HepG2 (cell line): ENCODE measurements around the gene GBGT1. TPM values are rescaled to one million over a fixed set of nuclear protein-coding genes. Genes with fewer than 3 reads are reported as not detected.

ENCODE experiments used
- ATAC-seq: fragments of 200-7000 bp; cut with Tn5 transposase; 3 replicates; pipeline ENCODE4 v1.9.1; 2020; ENCODE audit warnings: mild to moderate bottlenecking, moderate library complexity
- BruUV-seq: library from RNA; stranded (reverse); fragments of 400-500 nt; replicated peaks from 2 replicates; lab custom pipeline; 2021; lab: Mats Ljungman, UMichigan
- CTCF ChIA-PET: fragments of 300-600 bp; formaldehyde crosslinking; extraction: SDS; loops from one replicate; lab custom pipeline; 2021; ENCODE audit warnings: low total read pairs, inconsistent platforms, low intra/inter-chr PET ratio; lab: Yijun Ruan, JAX
- POLR2A ChIA-PET: fragments of 350-600 bp; sonication (Branson Sonifier 250); formaldehyde crosslinking; loops from one replicate; lab custom pipeline; 2020; ENCODE audit warnings: antibody characterized with exemption, inconsistent platforms; lab: Yijun Ruan, JAX
- DNase-seq: peaks from one replicate; pipeline ENCODE4 v3.0.0-alpha.2; 2015; ENCODE audit warnings: low spot score
- FAIRE-seq: peaks from 3 replicates; lab custom pipeline; 2011; peaks lifted over from hg19 to GRCh38; lab: Jason Lieb, UNC
- H2AFZ ChIP-seq: one replicate; pipeline ENCODE4 v1.6.1; 2011; ENCODE audit warnings: low read length, inconsistent platforms
- H3K27ac ChIP-seq: fragments of 300-600 bp; 3 replicates; pipeline ENCODE4 v1.8.0; 2011; ENCODE audit warnings: mixed run types, mild to moderate bottlenecking, mixed read lengths, low read length, inconsistent platforms; ENCODE audit not compliant: insufficient read depth; ENCODE audit errors: extremely low read length
- H3K27me3 ChIP-seq, 2 experiments: fragments of 200-600 bp in 1 of 2; 2 replicates in 1 of 2; 3 replicates in 1 of 2; pipeline versions ENCODE4 v1.6.0 to v1.8.0; 2011; ENCODE audit warnings: low read length in 2 of 2, mild to moderate bottlenecking in 2 of 2, moderate library complexity in 2 of 2, inconsistent platforms in 1 of 2; ENCODE audit not compliant: insufficient read depth in 2 of 2, control insufficient read depth in 1 of 2
- H3K36me3 ChIP-seq, 2 experiments: fragments of 200-600 bp in 1 of 2; replicated peaks in 1 of 2; 2 replicates in 1 of 2; 3 replicates in 1 of 2; pipeline versions ENCODE4 v1.5.1 to v1.8.0; 2011; ENCODE audit warnings: low read length in 2 of 2, inconsistent platforms in 1 of 2; ENCODE audit not compliant: insufficient read depth in 2 of 2, control insufficient read depth in 1 of 2
- H3K4me1 ChIP-seq: 2 replicates; pipeline ENCODE4 v1.5.1; 2012; ENCODE audit warnings: low read length, inconsistent platforms; ENCODE audit not compliant: insufficient read depth
- H3K4me2 ChIP-seq: 2 replicates; pipeline ENCODE4 v1.6.0; 2011; ENCODE audit warnings: low read depth, low read length, inconsistent platforms
- H3K4me3 ChIP-seq, 3 experiments: fragments of 200-600 bp in 1 of 3; sonication (generic), shearing (Covaris generic) in 1 of 3; replicated peaks in 1 of 3; 2 replicates each; pipeline ENCODE4 v1.5.1; 2011 to 2016; ENCODE audit warnings: low read length in 3 of 3, inconsistent platforms in 2 of 3, low read depth in 2 of 3, mild to moderate bottlenecking in 2 of 3, control low read depth in 1 of 3, mixed read lengths in 1 of 3; ENCODE audit not compliant: insufficient read depth in 1 of 3
- H3K79me2 ChIP-seq: one replicate; pipeline ENCODE4 v1.6.1; 2011; ENCODE audit warnings: low read length, inconsistent platforms; ENCODE audit not compliant: insufficient read depth
- H3K9ac ChIP-seq: 2 replicates; pipeline ENCODE4 v1.6.0; 2011; ENCODE audit warnings: mild to moderate bottlenecking, low read depth, low read length, inconsistent platforms; ENCODE audit not compliant: insufficient read depth
- H3K9me3 ChIP-seq: 2 replicates; pipeline ENCODE4 v1.5.1; 2012; ENCODE audit warnings: mild to moderate bottlenecking, low read length
- H4K20me1 ChIP-seq: 2 replicates; pipeline ENCODE4 v1.6.0; 2011; ENCODE audit warnings: inconsistent platforms, mild to moderate bottlenecking, low read length, moderate library complexity; ENCODE audit not compliant: insufficient read depth
- HDAC2 ChIP-seq: sonication (generic); formaldehyde crosslinking; IDR thresholded peaks from 2 replicates; pipeline ENCODE4 v1.4.0; 2020; ENCODE audit warnings: missing genetic modification reagents
- HOXA9 ChIP-seq: sonication (generic); formaldehyde crosslinking; IDR thresholded peaks from 2 replicates; pipeline ENCODE4 v1.8.1; 2022; ENCODE audit warnings: missing genetic modification reagents, mild to moderate bottlenecking, moderate library complexity, borderline replicate concordance
- IRX3 ChIP-seq: sonication (generic); formaldehyde crosslinking; IDR thresholded peaks from 2 replicates; pipeline ENCODE4 v1.8.1; 2023; ENCODE audit warnings: mild to moderate bottlenecking, low read depth, missing genetic modification reagents, borderline replicate concordance
- KDM6A ChIP-seq: IDR thresholded peaks from 2 replicates; pipeline ENCODE4 v1.6.1; 2016; ENCODE audit warnings: low read depth
- POLR2G ChIP-seq: fragments of 200-400 bp; formaldehyde crosslinking; IDR thresholded peaks from 2 replicates; pipeline ENCODE4 v1.6.1; 2018; ENCODE audit warnings: mild to moderate bottlenecking, low read depth, low read length, moderate library complexity
- PPARG ChIP-seq: conservative IDR thresholded peaks from 2 replicates; pipeline ENCODE4 v1.6.1; 2016; ENCODE audit warnings: missing biosample characterization, missing genetic modification reagents
- RFX1 ChIP-seq: fragments of 450-650 bp; IDR thresholded peaks from 2 replicates; pipeline ENCODE4 v1.6.1; 2017
- SP4 ChIP-seq: sonication (generic); formaldehyde crosslinking; IDR thresholded peaks from 2 replicates; pipeline ENCODE4 v1.8.1; 2023; ENCODE audit warnings: mild to moderate bottlenecking, missing genetic modification reagents
- ZC3H4 ChIP-seq: sonication (generic); formaldehyde crosslinking; IDR thresholded peaks from 2 replicates; pipeline ENCODE4 v1.4.0; 2020; ENCODE audit warnings: missing genetic modification reagents, borderline replicate concordance
- ZNF10 ChIP-seq: sonication (generic); formaldehyde crosslinking; IDR thresholded peaks from 2 replicates; pipeline ENCODE4 v1.4.0; 2020; ENCODE audit warnings: mild to moderate bottlenecking, low read depth, missing genetic modification reagents, borderline replicate concordance
- ZNF101 ChIP-seq: sonication (generic); formaldehyde crosslinking; IDR thresholded peaks from 2 replicates; pipeline ENCODE4 v1.4.0; 2020; ENCODE audit warnings: mild to moderate bottlenecking, low read depth, missing genetic modification reagents, borderline replicate concordance
- ZNF446 ChIP-seq: sonication (generic); formaldehyde crosslinking; IDR thresholded peaks from 2 replicates; pipeline ENCODE4 v1.5.0; 2020; ENCODE audit warnings: mild to moderate bottlenecking, missing genetic modification reagents
- ZNF557 ChIP-seq: sonication (generic); formaldehyde crosslinking; IDR thresholded peaks from 2 replicates; pipeline ENCODE4 v1.4.0; 2020; ENCODE audit warnings: missing genetic modification reagents
- ZNF564 ChIP-seq: sonication (generic); formaldehyde crosslinking; IDR thresholded peaks from 2 replicates; pipeline ENCODE4 v1.8.1; 2023; ENCODE audit warnings: mild to moderate bottlenecking, missing genetic modification reagents
- ZNF614 ChIP-seq: IDR thresholded peaks from 2 replicates; pipeline ENCODE4 v1.6.1; 2018; ENCODE audit warnings: missing biosample characterization, missing genetic modification reagents, inconsistent platforms, borderline replicate concordance
- ZNF75D ChIP-seq: sonication (generic); formaldehyde crosslinking; IDR thresholded peaks from 2 replicates; pipeline ENCODE4 v1.8.1; 2023; ENCODE audit warnings: missing genetic modification reagents, mild to moderate bottlenecking, borderline replicate concordance
- ZNF776 ChIP-seq: sonication (generic); formaldehyde crosslinking; IDR thresholded peaks from 2 replicates; pipeline ENCODE4 v1.4.0; 2020; ENCODE audit warnings: mild to moderate bottlenecking, missing genetic modification reagents
- WGBS: methylation state at CpG from one replicate; pipeline ENCODE4 v1.1.6; 2017; ENCODE audit warnings: low lambda C conversion rate; 5-methylcytosine and 5-hydroxymethylcytosine counted together
- in situ Hi-C: cut with HindIII; loops from 2 replicates; pipeline ENCODE4 v1.10.0; 2017; ENCODE audit warnings: low pct_unique_long_range_greater_than_20kb; ENCODE audit not compliant: extremely low pct_ligation_motif_present
- intact Hi-C: fragments of 100-400 bp; cut with micrococcal nuclease; formaldehyde crosslinking; loops from one replicate; pipeline ENCODE4 v1.10.0; 2022; ENCODE audit not compliant: unreplicated experiment
- polyA plus RNA-seq, 8 experiments: library from polyadenylated mRNA; depleted of rRNA in 3 of 8; stranded (reverse) in 7 of 8; unstranded in 1 of 8; fragments of >200 nt; fragmentation: Illumina TruSeq in 4 of 8; extraction: Trizol in 4 of 8; gene quantifications; 2 replicates each; pipeline versions ENCODE4 v1.2.1 to v1.2.3, GENCODE V29; 2011 to 2016; ENCODE audit warnings: low read depth in 4 of 8, missing spikeins in 1 of 8, mixed read lengths in 1 of 8; ENCODE audit not compliant: insufficient read depth in 1 of 8
- total RNA-seq, 5 experiments: library from RNA; depleted of rRNA; stranded (reverse); fragments of >200 nt; fragmentation: Illumina TruSeq; extraction: Trizol; gene quantifications; 2 replicates each; pipeline ENCODE4 v1.2.3, GENCODE V29; 2016; ENCODE audit warnings: low read depth in 1 of 5
- TF ChIP-seq, protein P1 (sequence below), 2 experiments: IDR thresholded peaks; 2 replicates each; pipeline ENCODE4 v1.6.1; 2011 to 2012; ENCODE audit warnings: low read length in 2 of 2, borderline replicate concordance in 1 of 2, low read depth in 1 of 2, mild to moderate bottlenecking in 1 of 2, moderate library complexity in 1 of 2
- TF ChIP-seq, protein P2 (sequence below): sonication (generic); formaldehyde crosslinking; IDR thresholded peaks from 2 replicates; pipeline ENCODE4 v1.4.0; 2020; ENCODE audit warnings: missing genetic modification reagents

The GBGT1 gene
- total and polyA plus RNA-seq, 2 of the 13 experiments (the other 11 are each of a cell fraction or from before 2014, with no cell fraction given): not detected

- TF ChIP-seq, protein P1, sequence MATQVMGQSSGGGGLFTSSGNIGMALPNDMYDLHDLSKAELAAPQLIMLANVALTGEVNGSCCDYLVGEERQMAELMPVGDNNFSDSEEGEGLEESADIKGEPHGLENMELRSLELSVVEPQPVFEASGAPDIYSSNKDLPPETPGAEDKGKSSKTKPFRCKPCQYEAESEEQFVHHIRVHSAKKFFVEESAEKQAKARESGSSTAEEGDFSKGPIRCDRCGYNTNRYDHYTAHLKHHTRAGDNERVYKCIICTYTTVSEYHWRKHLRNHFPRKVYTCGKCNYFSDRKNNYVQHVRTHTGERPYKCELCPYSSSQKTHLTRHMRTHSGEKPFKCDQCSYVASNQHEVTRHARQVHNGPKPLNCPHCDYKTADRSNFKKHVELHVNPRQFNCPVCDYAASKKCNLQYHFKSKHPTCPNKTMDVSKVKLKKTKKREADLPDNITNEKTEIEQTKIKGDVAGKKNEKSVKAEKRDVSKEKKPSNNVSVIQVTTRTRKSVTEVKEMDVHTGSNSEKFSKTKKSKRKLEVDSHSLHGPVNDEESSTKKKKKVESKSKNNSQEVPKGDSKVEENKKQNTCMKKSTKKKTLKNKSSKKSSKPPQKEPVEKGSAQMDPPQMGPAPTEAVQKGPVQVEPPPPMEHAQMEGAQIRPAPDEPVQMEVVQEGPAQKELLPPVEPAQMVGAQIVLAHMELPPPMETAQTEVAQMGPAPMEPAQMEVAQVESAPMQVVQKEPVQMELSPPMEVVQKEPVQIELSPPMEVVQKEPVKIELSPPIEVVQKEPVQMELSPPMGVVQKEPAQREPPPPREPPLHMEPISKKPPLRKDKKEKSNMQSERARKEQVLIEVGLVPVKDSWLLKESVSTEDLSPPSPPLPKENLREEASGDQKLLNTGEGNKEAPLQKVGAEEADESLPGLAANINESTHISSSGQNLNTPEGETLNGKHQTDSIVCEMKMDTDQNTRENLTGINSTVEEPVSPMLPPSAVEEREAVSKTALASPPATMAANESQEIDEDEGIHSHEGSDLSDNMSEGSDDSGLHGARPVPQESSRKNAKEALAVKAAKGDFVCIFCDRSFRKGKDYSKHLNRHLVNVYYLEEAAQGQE (IDR thresholded peaks at IDR 0.05; ENCODE audit: borderline replicate concordance in 1 of 2, low read depth in 1 of 2, low read length in 2 of 2): no peak
- TF ChIP-seq ZNF10 (CRISPR knock-in tag): no peak
- no peak for TF ChIP-seq ZNF564 (CRISPR knock-in tag)
- no peak for TF ChIP-seq IRX3 (CRISPR knock-in tag)
- TF ChIP-seq SP4 (CRISPR knock-in tag): no peak
- TF ChIP-seq ZNF614 (CRISPR knock-in tag): no peak
Observed at GRCh38 chr9:133130685-133131244, 32.9 kb downstream of the GBGT1 start (continued).

- Histone ChIP-seq H3K36me3 (no peaks in the 10 kb centered on the region; a peak in 1 of 5 replicates), H3K9ac (no peak overlapping the region), H3K27ac (no peak overlapping the region), H3K79me2 (peaks cover 5% of the 10 kb centered on the region), H4K20me1 (no peaks in the 10 kb centered on the region), H3K27me3 (no peaks in the 10 kb centered on the region), H3K4me3 (no peak overlapping the region), H3K4me1 (peaks cover 15% of the 10 kb centered on the region), H2AFZ (no peak overlapping the region), H3K9me3 (no peaks in the 10 kb centered on the region), H3K4me2 (no peak overlapping the region)
- no peak for DNase-seq
- no TSS peak for BruUV-seq
- 93% methylated on average over 8 of the region's 29 CpGs for WGBS
- ATAC-seq: no peak
- no peak for FAIRE-seq
- in situ Hi-C loops: no loop called here
- intact Hi-C loops: no loop called here
- CTCF ChIA-PET: no interaction called here
- POLR2A ChIA-PET: no interaction called here
- TF ChIP-seq ZNF446 (CRISPR knock-in tag) (no peak), ZC3H4 (CRISPR knock-in tag) (no peak), ZNF75D (CRISPR knock-in tag) (no peak), ZNF557 (no peak), POLR2G (no peak), HDAC2 (CRISPR knock-in tag) (no peak), ZNF101 (CRISPR knock-in tag) (no peak), PPARG (CRISPR knock-in tag) (no peak), RFX1 (no peak), KDM6A (CRISPR knock-in tag) (no peak), HOXA9 (CRISPR knock-in tag) (no peak), ZNF776 (CRISPR knock-in tag) (no peak)
- TF ChIP-seq, protein P2, sequence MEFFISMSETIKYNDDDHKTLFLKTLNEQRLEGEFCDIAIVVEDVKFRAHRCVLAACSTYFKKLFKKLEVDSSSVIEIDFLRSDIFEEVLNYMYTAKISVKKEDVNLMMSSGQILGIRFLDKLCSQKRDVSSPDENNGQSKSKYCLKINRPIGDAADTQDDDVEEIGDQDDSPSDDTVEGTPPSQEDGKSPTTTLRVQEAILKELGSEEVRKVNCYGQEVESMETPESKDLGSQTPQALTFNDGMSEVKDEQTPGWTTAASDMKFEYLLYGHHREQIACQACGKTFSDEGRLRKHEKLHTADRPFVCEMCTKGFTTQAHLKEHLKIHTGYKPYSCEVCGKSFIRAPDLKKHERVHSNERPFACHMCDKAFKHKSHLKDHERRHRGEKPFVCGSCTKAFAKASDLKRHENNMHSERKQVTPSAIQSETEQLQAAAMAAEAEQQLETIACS (CRISPR knock-in tag): no peak
Observed at GRCh38 chr9:133129001-133129795, 34.5 kb downstream of the GBGT1 start.
